Measurements from ENCODE around the gene COL6A2. TPM values are rescaled to one million over a fixed set of nuclear protein-coding genes. Genes with fewer than 3 reads are reported as not detected.
A peak's percentile ranks its signal among the peaks of the same experiment; 100 is the strongest.

Gene COL6A2
- total and polyA plus RNA-seq, 10 donors, result 101 to 259 (median 192) TPM

DNA sequence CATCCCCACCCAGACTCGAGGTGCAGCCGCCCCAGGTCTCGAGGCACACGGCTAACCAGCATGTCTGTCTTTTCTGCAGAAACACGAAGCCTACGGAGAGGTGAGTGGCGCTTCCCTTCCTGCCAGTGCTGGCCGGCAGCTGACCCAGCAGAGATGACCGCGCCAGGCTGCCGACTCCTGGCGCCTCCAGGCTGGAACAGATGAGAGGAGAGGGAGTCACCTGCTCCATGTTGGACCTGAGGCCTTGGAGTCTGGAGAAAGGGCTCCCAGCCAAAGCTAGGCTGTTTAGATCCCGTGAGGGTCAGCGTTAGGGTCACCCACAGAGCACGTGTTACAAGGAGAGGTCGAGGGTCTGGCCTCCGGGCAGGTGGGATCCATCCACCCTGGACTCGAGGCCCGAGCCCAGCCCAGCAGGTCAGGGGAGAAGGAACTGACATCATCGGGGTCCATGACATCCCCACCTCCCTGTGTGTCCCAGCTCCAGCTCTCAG, 14.9 kb downstream of the COL6A2 start:
- intact Hi-C loops (cut with DNase I; ENCODE audit: low total_unique reads), result no loop called here
- Histone ChIP-seq H3K36me3 (peaks cover 0 to 61% (median 34%) of the 10 kb centered on the region in 6 donors), H3K9me3 (peaks cover 0 to 29% (median 17%) of the 10 kb centered on the region in 8 donors), H3K27me3 (replicated peaks in 1 of 7) (peaks cover 0 to 8% (median 0%) of the 10 kb centered on the region in 7 donors), H3K4me1 (peaks cover 0 to 6% (median 0%) of the 10 kb centered on the region in 6 donors), H3K27ac (no peak overlapping the region), H3K4me3 (no peak overlapping the region)
- TF ChIP-seq, protein P1, sequence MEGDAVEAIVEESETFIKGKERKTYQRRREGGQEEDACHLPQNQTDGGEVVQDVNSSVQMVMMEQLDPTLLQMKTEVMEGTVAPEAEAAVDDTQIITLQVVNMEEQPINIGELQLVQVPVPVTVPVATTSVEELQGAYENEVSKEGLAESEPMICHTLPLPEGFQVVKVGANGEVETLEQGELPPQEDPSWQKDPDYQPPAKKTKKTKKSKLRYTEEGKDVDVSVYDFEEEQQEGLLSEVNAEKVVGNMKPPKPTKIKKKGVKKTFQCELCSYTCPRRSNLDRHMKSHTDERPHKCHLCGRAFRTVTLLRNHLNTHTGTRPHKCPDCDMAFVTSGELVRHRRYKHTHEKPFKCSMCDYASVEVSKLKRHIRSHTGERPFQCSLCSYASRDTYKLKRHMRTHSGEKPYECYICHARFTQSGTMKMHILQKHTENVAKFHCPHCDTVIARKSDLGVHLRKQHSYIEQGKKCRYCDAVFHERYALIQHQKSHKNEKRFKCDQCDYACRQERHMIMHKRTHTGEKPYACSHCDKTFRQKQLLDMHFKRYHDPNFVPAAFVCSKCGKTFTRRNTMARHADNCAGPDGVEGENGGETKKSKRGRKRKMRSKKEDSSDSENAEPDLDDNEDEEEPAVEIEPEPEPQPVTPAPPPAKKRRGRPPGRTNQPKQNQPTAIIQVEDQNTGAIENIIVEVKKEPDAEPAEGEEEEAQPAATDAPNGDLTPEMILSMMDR (IDR thresholded peaks at IDR 0.05 in 8 of 11, conservative IDR thresholded peaks at IDR 0.05 in 3 of 11), result no peak
- TF ChIP-seq POLR2AphosphoS5 (IDR thresholded peaks at IDR 0.05) (no peak), POLR2A (IDR thresholded peaks at IDR 0.05) (no peak)
- no peak for DNase-seq
- WGBS, 5 donors, result 89 to 94% (median 91%) methylated on average over 14 to 20 of the region's 20 CpGs

DNA sequence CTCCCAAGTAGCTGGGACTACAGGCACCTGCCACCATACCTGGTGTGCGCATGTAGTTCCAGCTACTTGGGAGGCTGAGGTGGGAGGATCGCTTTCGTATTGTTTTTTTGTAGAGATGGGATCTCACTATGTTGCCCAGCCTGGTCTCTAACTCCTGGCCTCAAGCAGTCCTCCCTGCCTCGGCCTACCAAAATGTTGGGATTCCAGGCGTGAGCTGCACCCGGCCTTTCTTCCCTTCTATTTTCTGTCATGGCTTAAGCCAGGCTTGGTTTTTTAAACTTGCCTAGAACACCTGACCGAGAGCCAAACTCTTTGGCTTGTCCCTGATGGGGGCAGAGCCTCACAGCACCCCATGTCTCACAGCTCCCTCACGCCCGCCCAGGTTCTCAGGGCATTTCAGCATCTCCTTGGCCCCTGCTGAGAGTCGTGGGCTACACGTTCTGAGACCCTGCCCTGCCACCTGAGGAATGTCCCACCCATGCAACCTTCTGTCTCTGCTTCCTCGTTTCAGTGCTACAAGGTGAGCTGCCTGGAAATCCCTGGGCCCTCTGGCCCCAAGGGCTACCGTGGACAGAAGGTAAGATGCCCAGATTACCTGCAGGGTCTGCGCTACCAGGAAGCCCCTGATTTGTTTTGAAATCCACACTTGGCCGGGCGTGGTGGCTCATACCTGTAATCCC, 15.7 kb downstream of the COL6A2 start:
- Histone ChIP-seq H3K27me3 (replicated peaks in 1 of 7) (peaks cover 0 to 7% (median 0%) of the 10 kb centered on the region in 7 donors), H3K4me3 (no peak overlapping the region), H3K4me1 (peaks cover 0 to 6% (median 0%) of the 10 kb centered on the region in 6 donors), H3K9me3 (peaks cover 0 to 20% (median 10%) of the 10 kb centered on the region in 8 donors), H3K36me3 (peaks cover 0 to 70% (median 42%) of the 10 kb centered on the region in 6 donors), H3K27ac (no peak overlapping the region)
- 91 to 96% (median 93%) methylated on average over 12 to 16 of the region's 16 CpGs for WGBS, 5 donors
- intact Hi-C loops (cut with DNase I; ENCODE audit: low total_unique reads), result no loop called here
- no peak for DNase-seq
- TF ChIP-seq, protein P1 (IDR thresholded peaks at IDR 0.05 in 8 of 11, conservative IDR thresholded peaks at IDR 0.05 in 3 of 11), result no peak
- TF ChIP-seq POLR2AphosphoS5 (IDR thresholded peaks at IDR 0.05) (no peak), POLR2A (IDR thresholded peaks at IDR 0.05) (no peak)

DNA sequence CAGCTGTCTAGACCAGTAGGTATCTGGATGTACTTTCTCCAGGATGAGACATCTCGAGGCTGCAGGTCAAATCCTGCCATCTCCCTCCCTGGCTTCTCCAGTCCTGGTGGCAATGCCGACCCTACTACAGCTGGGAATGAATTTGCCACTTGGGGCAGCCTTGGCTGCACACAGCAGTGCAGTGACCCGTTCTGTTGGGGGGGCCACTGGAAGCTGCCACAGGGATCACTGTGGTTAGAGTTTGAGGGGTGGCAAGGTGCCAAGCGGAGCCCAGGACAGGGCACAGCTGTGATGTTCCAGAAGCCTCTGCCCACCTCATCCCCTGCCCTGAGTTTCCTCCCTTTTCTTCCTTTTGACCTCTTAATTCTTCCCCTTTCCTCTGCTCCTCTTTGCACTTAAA, 17.1 kb downstream of the COL6A2 start:
- 85 to 93% (median 90%) methylated on average over 4 of the region's 4 CpGs for WGBS, 5 donors
- Histone ChIP-seq H3K27ac (no peak overlapping the region), H3K36me3 (peaks cover 0 to 83% (median 50%) of the 10 kb centered on the region in 6 donors), H3K4me3 (no peak overlapping the region), H3K4me1 (peaks cover 0 to 5% (median 0%) of the 10 kb centered on the region in 6 donors), H3K27me3 (replicated peaks in 1 of 7) (no peaks in the 10 kb centered on the region), H3K9me3 (peaks cover 0 to 15% (median 10%) of the 10 kb centered on the region in 8 donors)
- peak; percentile 56 for DNase-seq
- intact Hi-C loops (cut with DNase I; ENCODE audit: low total_unique reads), result no loop called here
- TF ChIP-seq POLR2A (IDR thresholded peaks at IDR 0.05) (no peak), POLR2AphosphoS5 (IDR thresholded peaks at IDR 0.05) (no peak)
- TF ChIP-seq, protein P1 (IDR thresholded peaks at IDR 0.05 in 8 of 11, conservative IDR thresholded peaks at IDR 0.05 in 3 of 11), result no peak

DNA sequence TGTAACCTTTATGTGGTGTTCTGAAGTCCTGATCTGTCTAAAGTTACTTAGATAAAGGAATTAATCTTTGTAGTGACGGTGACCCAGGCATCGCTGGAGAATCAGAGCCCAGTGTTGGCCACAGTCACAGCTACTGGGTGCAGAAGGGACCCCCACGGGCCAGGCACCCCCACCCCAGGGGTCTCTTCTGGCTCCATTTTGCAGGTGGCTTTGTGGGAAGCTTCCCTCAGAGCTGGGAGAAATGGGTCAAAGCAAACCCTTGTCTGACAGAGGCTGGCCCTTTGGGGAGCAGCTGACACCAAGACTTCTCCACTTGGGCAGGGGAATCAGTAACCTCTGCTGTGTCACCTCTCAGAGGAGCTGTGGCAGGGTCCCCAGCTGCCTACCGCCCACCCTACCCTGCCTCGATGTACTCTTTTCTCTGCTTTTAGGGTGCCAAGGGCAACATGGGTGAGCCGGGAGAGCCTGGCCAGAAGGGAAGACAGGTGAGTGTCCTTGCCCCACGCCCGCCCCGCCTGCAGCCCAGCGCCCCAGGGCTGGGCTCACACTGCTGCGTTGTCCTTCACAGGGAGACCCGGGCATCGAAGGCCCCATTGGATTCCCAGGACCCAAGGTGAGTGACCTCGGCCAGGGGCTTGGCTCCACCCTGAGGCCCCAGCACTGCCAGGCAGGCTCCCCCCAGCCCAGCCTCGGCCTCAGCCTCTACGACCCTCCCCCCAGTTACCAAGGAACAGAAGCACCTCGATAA, 17.7 kb downstream of the COL6A2 start:
- 87 to 97% (median 93%) methylated on average over 13 to 17 of the region's 17 CpGs for WGBS, 5 donors
- TF ChIP-seq POLR2A (IDR thresholded peaks at IDR 0.05) (no peak), POLR2AphosphoS5 (IDR thresholded peaks at IDR 0.05) (peak in 1 of 3 donors; percentile 5)
- DNase-seq, result peak; percentile 33
- Histone ChIP-seq H3K36me3 (peaks cover 0 to 89% (median 50%) of the 10 kb centered on the region in 6 donors), H3K4me3 (no peak overlapping the region), H3K9me3 (peaks cover 0 to 15% (median 10%) of the 10 kb centered on the region in 8 donors), H3K27ac (no peak overlapping the region), H3K27me3 (replicated peaks in 1 of 7) (no peaks in the 10 kb centered on the region), H3K4me1 (no peaks in the 10 kb centered on the region)
- intact Hi-C loops (cut with DNase I; ENCODE audit: low total_unique reads), result no loop called here

Data from spleen (tissue), 11 donors.